Measurements from ENCODE around the gene TRIM17. TPM values are rescaled to one million over a fixed set of nuclear protein-coding genes. Genes with fewer than 3 reads are reported as not detected.

TRIM17 gene
- total RNA-seq, 1 donor from 2014 or later = not detected

DNA sequence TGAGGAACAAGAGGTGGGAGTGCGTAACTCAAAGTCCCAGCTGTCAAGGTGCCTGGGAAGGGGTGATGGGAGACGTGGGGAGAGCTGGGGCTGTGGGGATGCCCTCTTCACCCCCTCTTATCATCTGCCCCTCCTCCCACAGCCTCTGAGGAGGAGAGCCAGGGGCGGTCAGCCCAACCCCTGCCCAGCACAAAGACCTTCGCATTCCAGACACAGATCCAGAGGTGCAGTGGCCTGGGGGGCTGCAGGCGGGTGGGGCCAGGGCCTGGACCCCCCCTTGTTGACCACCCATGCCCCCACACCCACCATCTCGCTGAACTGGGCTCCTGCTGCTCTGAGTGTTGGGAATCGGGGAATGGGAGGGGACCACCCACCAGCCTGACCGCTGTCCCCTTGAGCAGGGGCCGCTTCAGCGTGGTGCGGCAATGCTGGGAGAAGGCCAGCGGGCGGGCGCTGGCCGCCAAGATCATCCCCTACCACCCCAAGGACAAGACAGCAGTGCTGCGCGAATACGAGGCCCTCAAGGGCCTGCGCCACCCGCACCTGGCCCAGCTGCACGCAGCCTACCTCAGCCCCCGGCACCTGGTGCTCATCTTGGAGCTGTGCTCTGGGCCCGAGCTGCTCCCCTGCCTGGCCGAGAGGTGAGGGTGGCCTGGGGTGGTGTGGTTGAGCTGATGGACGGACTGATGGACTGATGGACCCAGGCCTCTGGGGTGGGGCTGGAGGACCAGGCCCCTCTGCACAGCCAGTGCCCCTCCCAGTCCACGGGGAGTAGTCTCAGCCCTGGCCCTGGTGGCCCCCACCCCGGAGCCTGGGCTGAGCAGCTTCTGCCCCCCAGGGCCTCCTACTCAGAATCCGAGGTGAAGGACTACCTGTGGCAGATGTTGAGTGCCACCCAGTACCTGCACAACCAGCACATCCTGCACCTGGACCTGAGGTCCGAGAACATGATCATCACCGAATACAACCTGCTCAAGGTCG, 39.7 kb downstream of the TRIM17 start:
- no peak for DNase-seq

DNA sequence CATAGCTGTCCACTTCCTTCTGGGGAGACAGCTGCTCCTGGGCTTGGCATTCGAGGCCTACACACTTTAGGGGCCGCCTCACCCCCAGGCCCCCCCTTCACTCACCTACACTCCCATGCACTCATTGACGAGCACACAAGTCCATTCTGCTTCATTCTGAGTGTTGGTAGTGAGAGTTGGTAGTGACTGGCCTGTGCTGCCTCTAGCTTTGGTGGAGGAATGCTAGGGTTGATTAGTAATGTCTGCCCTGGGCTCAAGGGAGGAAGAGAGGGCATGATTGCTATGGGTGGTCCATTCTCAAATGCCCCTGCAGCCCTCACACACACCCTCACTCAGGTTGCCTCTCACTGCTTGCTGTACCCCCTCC, 40.4 kb downstream of the TRIM17 start:
- no peak for DNase-seq

DNA sequence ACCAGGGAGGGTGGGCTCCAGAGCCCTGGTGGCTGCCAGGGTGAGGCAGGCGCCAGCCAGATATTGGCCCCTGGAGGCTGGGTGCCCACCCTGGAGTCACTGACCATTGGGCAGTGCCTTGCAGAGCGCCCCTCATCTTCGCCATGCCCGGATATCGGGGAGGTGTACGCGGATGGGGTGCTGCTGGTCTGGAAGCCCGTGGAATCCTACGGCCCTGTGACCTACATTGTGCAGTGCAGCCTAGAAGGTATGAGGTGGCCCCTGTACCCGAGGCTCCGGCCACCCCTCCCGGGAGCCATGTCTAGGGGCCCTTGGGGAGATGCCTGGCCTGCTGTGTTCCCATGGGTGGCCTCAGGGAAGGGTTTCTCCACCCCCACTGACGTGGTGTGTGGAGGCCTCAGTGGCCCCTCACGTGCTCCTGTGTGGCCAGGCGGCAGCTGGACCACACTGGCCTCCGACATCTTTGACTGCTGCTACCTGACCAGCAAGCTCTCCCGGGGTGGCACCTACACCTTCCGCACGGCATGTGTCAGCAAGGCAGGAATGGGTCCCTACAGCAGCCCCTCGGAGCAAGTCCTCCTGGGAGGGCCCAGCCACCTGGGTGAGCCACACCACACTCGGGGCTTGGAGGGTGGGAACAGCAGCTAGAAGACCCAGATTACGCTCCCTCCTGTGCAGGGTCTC, 40.9 kb downstream of the TRIM17 start:
- no peak for DNase-seq

DNA sequence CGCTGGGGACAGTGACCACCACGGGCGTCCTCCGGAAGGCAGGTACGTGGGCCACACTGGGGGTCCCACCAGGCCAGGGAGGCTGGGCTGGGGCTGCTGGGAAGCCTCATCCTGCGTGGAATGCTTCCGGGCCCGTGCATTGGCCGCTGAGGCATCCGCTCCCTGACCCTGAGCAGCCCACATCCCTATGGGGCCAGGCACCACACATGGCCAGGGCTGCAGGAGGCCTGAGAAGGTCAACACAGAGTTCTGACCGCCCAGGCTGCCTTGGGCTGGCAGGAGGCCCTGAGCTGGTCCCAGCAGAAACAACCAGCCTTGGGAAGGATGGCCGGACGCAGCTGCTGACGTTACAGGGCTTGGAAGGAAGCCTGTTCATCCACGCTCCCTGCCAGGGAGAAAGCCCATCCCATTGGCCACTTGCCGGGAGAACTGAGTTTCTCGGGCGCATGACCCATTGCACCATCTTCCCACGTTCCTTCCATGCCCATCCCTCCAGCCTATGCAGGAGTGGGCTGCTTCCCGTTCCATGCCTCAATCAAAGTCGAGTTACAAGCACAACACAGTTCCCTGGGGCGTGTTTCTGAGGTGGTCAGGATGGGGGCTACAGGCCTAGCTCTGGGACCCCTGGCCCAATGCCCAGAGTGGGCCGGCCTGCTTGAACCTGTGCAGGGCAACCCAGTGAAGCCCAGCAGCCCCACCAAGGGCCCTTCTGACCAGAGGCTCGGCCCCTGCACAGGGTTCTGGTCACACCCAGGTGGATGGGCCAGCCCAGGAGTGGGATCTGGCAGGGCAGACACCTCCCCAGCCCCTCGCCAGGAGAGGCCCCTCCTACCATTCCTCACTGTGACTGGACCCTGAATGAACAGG, 41.7 kb downstream of the TRIM17 start:
- DNase-seq = peak; percentile 49

DNA sequence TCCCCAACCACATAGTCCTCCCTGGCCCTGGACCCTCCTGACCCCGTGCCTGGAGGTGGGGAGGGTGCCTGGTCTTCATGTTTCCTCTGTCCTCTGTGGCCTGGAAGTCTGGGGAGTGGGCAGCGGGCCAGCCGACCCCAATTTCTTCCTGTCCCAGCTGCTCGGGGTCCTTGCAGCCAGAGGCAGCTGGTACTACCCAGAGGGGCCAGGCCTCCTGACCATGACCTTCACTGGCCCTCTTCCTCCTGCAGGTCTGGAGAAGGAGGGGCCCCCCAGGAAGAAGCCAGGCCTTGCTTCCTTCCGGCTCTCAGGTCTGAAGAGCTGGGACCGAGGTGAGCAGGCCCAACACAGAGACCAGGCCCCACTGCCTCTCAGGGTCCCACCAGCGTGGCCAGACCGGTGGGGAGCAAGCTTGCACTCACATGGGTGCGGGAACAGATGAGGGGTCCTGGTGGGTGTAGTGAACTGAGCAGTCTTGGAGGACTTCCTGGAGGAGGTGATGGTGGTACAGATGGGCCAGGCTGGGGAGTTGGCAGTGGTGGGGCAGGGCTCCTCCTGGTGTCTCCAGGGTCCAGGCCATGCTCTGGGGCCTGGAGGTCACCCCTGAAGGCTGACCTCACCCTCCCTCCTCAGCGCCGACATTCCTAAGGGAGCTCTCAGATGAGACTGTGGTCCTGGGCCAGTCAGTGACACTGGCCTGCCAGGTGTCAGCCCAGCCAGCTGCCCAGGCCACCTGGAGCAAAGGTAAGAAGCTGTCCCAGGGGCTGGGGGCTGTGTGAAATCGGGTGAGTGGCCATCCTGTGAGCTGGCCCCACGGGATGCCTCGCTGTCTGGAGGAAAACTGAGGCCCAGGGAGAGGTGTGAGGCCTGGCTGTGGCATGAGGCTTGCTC, 42.7 kb downstream of the TRIM17 start:
- no peak for DNase-seq

DNA sequence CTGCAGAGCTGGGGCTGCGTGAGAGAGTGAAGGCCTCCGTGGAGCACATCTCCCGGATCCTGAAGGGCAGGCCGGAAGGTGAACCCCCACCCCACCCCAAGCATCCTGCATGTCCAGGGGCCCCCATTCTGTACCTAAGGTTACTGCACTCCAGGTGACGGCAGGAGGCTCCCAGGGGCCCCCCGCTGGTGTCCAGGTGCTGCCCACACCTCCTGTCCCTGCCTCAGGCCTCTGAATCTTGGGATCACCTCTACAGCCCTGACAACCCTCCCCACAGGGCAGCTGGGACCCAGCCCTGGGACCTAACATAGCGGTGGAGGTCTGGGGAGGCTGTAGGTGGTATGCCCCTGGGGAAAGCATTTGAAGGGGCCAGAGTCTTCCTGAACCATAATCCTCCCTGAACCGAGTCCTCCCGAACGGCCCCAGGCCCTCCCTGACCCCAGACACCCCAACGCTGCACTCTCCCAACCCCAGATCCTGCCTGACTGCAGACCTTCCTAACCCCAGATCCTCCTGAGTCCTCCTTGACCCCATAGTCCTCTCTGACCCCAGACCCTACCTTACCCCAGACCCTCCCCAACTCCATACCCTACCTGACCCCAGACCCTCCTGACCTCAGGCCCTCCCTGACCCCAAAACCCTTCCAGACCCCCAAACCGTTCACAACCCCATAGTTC, 43.5 kb downstream of the TRIM17 start:
- DNase-seq = no peak

DNA sequence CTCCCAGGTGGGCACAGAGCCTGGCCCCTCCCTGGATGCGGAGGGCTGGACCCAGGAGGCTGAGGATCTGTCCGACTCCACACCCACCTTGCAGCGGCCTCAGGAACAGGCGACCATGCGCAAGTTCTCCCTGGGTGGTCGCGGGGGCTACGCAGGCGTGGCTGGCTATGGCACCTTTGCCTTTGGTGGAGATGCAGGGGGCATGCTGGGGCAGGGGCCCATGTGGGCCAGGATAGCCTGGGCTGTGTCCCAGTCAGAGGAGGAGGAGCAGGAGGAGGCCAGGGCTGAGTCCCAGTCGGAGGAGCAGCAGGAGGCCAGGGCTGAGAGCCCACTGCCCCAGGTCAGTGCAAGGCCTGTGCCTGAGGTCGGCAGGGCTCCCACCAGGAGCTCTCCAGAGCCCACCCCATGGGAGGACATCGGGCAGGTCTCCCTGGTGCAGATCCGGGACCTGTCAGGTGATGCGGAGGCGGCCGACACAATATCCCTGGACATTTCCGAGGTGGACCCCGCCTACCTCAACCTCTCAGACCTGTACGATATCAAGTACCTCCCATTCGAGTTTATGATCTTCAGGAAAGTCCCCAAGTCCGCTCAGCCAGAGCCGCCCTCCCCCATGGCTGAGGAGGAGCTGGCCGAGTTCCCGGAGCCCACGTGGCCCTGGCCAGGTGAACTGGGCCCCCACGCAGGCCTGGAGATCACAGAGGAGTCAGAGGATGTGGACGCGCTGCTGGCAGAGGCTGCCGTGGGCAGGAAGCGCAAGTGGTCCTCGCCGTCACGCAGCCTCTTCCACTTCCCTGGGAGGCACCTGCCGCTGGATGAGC, 44.3 kb downstream of the TRIM17 start:
- DNase-seq = no peak

DNA sequence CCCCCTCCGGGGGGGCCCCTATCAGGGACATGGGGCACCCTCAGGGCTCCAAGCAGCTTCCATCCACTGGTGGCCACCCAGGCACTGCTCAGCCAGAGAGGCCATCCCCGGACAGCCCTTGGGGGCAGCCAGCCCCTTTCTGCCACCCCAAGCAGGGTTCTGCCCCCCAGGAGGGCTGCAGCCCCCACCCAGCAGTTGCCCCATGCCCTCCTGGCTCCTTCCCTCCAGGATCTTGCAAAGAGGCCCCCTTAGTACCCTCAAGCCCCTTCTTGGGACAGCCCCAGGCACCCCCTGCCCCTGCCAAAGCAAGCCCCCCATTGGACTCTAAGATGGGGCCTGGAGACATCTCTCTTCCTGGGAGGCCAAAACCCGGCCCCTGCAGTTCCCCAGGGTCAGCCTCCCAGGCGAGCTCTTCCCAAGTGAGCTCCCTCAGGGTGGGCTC, 44.9 kb downstream of the TRIM17 start:
- DNase-seq = no peak

DNA sequence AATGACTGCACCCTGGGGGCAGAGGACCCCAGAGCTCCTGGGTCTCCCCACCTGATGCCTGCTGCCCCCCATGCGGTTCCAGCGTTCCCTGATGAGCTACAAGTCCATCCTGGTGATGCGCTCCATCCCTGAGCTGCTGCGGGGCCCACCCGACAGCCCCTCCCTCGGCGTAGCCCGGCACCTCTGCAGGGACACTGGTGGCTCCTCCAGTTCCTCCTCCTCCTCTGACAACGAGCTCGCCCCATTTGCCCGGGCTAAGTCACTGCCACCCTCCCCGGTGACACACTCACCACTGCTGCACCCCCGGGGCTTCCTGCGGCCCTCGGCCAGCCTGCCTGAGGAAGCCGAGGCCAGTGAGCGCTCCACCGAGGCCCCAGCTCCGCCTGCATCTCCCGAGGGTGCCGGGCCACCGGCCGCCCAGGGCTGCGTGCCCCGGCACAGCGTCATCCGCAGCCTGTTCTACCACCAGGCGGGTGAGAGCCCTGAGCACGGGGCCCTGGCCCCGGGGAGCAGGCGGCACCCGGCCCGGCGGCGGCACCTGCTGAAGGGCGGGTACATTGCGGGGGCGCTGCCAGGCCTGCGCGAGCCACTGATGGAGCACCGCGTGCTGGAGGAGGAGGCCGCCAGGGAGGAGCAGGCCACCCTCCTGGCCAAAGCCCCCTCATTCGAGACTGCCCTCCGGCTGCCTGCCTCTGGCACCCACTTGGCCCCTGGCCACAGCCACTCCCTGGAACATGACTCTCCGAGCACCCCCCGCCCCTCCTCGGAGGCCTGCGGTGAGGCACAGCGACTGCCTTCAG, 45.5 kb downstream of the TRIM17 start:
- DNase-seq = no peak

DNA sequence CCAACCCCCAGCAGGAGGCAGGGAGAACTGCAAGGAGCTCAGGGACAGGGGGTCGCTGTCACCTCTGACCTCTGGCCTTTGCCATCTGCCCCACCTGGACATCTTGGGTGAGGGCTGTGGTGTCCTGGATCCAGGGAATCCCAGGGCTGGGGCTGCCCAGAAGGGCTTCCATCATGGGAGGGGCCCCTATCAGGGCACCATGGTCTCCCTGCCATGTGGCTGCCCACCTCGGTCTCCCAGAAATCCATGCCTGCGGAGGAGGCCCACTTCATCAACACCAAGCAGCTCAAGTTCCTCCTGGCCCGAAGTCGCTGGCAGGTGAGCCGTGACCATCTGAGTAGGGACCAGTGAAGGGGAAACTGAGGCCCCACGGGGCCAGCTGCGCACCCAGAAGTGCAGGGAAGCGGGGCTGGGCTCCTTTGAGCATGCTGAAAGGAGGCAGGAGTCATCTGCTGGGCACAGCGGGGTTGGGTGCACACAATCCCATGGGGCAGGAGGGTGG, 46.2 kb downstream of the TRIM17 start:
- DNase-seq = no peak

DNA sequence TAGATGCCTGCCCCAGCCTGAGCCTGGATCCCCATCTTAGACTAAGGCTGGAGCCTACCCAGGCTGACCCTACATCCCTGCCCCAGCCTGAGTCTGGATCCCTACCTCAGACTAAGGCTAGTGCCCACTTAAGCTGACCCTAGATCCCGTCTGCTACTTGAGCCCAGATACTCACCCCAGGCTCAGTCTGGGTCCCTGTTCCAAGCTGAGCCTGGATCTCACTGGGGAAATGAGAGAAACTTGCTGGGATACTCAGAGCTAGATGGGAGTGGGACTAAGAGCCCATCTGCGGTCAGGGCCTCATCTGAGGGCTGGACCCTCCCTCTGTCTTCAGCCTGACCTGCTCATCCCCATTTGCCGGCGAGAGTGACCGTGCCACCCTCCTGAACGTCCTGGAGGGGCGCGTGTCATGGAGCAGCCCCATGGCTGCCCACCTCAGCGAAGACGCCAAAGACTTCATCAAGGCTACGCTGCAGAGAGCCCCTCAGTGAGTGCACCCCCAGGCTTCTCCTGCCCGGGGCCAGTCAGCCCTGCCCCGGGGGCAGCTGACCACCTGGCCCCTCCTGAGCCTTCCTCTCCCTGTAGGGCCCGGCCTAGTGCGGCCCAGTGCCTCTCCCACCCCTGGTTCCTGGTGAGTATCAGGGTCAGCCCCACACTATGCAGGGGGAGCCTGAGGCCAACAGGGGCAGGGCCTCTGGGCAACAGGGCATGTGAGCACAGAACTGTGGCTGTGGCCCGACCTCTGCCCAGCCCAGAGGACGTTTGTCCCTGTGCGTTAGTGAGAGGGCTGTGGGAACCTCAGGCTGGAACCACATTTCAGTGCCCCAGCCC, 46.8 kb downstream of the TRIM17 start:
- DNase-seq = no peak

DNA sequence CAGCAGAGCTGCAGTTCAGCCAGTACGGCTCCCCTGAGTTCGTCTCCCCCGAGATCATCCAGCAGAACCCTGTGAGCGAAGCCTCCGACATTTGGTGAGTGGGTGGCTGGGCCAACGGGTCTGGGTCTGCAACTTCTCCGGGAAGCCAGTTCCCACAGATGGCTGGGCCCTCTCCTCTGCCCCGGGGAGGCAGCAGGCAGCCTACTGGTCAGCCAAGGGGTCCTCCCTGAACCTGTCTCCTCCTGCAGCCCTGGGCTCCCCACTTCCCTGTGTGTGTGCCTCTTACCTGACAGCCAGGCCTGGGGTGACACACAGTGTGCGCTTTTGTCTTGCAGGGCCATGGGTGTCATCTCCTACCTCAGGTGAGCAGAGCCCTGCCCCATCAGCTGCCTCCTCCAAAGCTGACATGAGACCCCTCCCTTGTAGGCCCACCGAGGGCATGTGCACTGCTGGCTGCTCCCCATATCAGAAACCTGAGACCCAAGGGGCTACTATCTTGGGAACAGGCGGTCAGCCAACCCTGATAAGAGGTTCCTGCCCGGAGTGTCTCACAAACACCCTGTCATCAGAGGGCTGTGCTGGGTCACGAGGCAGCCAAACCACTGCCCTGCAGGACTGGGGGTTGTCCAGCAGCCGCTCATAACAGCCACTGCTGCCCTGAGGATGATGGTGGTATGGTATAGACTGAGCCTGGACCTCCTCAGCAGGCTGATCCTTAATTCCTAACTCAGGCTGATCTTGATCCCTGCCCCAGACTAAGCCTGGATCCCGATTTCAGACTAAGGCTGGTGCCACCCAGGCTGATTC, 47.7 kb downstream of the TRIM17 start:
- DNase-seq = no peak

DNA sequence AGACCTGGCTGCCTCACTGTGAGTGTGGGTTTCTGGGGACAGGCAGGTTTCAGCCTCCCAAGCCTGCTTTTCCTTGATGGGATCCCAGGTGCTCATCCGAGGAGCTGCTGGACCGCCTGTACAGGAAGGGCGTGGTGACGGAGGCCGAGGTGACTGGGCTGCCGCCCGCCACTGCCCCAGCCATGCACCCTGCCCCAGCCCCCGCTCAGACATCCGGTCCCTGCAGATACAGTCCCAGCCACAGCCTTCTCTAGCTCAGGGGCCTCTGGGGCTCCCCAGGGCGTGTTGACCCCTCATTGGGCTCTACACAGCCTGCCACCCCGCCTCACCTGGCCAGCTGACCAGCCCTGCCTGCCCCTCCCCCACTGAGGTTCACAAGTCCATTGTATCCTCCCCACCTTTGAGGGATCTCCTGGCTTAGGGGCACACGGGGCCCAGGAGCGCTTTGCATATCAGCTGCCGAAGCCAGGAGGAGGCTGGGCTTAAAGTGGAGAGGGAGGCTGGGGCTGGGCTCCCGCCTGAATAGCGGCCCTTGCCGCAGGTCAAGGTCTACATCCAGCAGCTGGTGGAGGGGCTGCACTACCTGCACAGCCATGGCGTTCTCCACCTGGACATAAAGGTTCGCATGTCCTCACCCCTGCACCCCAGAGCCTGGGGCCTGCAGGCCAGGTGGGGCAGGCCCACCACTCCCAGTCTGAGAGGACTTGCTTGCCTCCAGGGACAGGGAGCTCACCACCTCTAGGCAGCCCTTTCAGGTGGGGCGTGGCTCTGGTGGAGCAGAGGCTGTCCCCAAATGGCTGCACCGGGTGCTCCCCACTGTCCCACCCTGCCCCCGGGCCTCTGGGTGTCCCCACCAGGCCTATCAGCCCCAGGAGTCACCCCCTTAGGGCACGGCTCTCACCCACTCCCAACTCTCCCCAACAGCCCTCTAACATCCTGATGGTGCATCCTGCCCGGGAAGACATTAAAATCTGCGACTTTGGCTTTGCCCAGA, 48.6 kb downstream of the TRIM17 start:
- no peak for DNase-seq

DNA sequence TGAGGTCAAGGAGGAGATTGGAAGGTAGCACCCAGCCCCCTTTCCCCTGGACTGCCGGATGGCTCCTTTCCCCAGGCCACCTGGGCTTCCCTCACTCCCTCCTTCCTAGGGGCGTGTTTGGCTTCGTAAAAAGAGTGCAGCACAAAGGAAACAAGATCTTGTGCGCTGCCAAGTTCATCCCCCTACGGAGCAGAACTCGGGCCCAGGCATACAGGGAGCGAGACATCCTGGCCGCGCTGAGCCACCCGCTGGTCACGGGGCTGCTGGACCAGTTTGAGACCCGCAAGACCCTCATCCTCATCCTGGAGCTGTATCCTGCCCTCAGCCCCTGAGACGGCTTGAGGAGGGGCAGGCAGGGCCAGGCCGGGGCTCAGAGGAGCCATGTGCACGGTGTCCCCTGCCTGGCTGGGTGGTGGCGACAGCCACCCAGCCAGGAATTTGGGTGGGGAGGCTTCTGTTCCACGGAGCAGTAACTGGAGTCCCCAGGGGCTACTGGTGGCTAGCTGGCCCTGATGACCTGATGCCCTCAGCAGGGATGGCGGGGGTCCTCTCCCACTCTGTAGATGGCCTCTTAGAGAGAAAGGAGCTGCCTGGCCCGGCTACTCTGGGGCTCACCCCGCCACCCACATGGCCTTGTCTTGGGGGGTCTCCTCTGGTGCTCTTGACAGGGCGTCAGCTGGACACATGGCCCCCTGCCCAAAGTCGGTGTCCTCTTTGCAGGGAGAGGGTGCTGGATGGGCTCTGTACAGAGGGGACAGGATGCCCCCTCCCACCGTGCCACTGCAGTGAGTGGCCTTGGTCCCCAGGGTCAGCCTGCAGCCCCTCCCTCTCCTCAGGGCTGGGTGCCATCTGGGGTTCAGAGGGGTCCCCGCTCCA, 49.6 kb downstream of the TRIM17 start:
- DNase-seq = no peak

Measured in dermis blood vessel endothelial cell (primary cell).